SH-SY5Y (cell line): ENCODE data around the gene ABCF3.

ENCODE experiments used
- GATA2 ChIP-seq: IDR thresholded peaks from 2 replicates; pipeline ENCODE4 v1.6.1; 2011; ENCODE audit warnings: mild to moderate bottlenecking, low read depth, low read length
- GATA3 ChIP-seq: IDR thresholded peaks from 2 replicates; pipeline ENCODE4 v1.6.1; 2011; ENCODE audit warnings: low read depth, mild to moderate bottlenecking, low read length, moderate library complexity

DNA sequence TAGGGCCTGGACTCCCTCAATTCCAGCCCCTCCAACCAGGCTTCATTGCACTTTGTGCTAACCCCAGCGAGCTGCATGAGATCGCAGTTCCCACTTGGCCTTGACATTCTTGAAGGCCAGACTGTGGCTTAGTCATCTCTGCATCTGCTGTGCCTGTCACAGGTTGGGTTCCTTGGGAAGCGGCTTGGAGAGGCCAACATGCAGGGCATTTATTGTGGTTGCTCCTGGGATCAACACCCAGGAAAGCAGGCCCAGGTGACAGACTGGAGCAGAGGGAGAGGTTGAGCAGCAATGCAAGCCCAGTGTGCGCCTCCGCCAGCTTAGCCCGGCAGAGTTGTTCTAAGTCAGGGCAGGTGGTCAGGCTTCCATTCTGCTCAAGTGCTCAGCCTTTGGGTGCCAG is 10.5 kb downstream of the ABCF3 start:
- TF ChIP-seq GATA3 (no peak), GATA2 (no peak)
